SK-N-SH (cell line): ENCODE results near the gene RAB3D. TPM values are rescaled to one million over a fixed set of nuclear protein-coding genes. Genes with fewer than 3 reads are reported as not detected.

Experiments
- CTCF ChIA-PET: fragments of 300-600, 350-600 bp; formaldehyde crosslinking; extraction: SDS; loops from one replicate; lab custom pipeline; 2021; lab: Yijun Ruan, JAX
- POLR2A ChIA-PET: fragments of 350-600 bp; sonication (Branson Sonifier 250); formaldehyde crosslinking; extraction: SDS; loops from one replicate; lab custom pipeline; 2020; ENCODE audit warnings: antibody characterized with exemption, inconsistent platforms; lab: Yijun Ruan, JAX
- DNase-seq: peaks from one replicate; pipeline ENCODE4 v3.0.0; 2012
- H2AFZ ChIP-seq: fragments of 200-600 bp; sonication (generic); 2 replicates; pipeline ENCODE4 v1.8.1; 2016; ENCODE audit warnings: antibody characterized with exemption, mild to moderate bottlenecking, low read depth
- H3F3A ChIP-seq: fragments of 200-600 bp; sonication (generic); replicated peaks from 2 replicates; pipeline ENCODE3; 2016; ENCODE audit warnings: antibody characterized with exemption, mild to moderate bottlenecking; ENCODE audit not compliant: insufficient read depth
- H3K27ac ChIP-seq, 2 experiments: fragments of 200-500 bp in 1 of 2; fragments of 200-600 bp in 1 of 2; sonication (Bioruptor generic) in 1 of 2; sonication (generic), shearing (Covaris generic) in 1 of 2; 2 replicates each; pipeline versions ENCODE4 v1.5.1 to v1.6.1; 2014 to 2016; ENCODE audit warnings: low read depth in 2 of 2, inconsistent platforms in 1 of 2, low read length in 1 of 2, mild to moderate bottlenecking in 1 of 2, mixed read lengths in 1 of 2
- H3K27me3 ChIP-seq: fragments of 200-600 bp; sonication (generic), shearing (Covaris generic); 2 replicates; pipeline ENCODE4 v1.6.1; 2016; ENCODE audit warnings: mixed run types; ENCODE audit not compliant: insufficient read depth
- H3K36me3 ChIP-seq, 2 experiments: fragments of 200-500 bp in 1 of 2; fragments of 200-600 bp in 1 of 2; sonication (Bioruptor generic) in 1 of 2; sonication (generic) in 1 of 2; replicated peaks in 1 of 2; 2 replicates each; pipeline versions ENCODE3 to v1.5.1; 2014 to 2016; ENCODE audit warnings: low read length in 1 of 2, mild to moderate bottlenecking in 1 of 2; ENCODE audit not compliant: insufficient read depth in 2 of 2, control insufficient read depth in 1 of 2
- H3K4me1 ChIP-seq, 2 experiments: fragments of 200-500 bp in 1 of 2; fragments of 200-600 bp in 1 of 2; sonication (Bioruptor generic) in 1 of 2; sonication (generic), shearing (Covaris generic) in 1 of 2; 2 replicates each; pipeline versions ENCODE4 v1.5.1 to v1.6.1; 2014 to 2016; ENCODE audit warnings: low read depth in 1 of 2, low read length in 1 of 2, mixed run types in 1 of 2; ENCODE audit not compliant: insufficient read depth in 2 of 2, control insufficient read depth in 1 of 2
- H3K4me2 ChIP-seq: fragments of 200-600 bp; sonication (generic), shearing (Covaris generic); 2 replicates; pipeline ENCODE4 v1.6.1; 2017; ENCODE audit warnings: mixed run types
- H3K4me3 ChIP-seq, 2 experiments: fragments of 200-500 bp in 1 of 2; fragments of 200-600 bp in 1 of 2; sonication (Bioruptor generic) in 1 of 2; sonication (generic), shearing (Covaris generic) in 1 of 2; 2 replicates each; pipeline versions ENCODE4 v1.5.1 to v1.8.1; 2014 to 2016; ENCODE audit warnings: low read depth in 2 of 2, inconsistent platforms in 1 of 2, low read length in 1 of 2, mild to moderate bottlenecking in 1 of 2, mixed read lengths in 1 of 2, moderate library complexity in 1 of 2
- H3K79me2 ChIP-seq: fragments of 200-600 bp; sonication (generic); 2 replicates; pipeline ENCODE4 v1.8.1; 2017; ENCODE audit warnings: mild to moderate bottlenecking; ENCODE audit not compliant: insufficient read depth
- H3K9ac ChIP-seq: fragments of 200-600 bp; sonication (generic); 2 replicates; pipeline ENCODE4 v1.6.1; 2017; ENCODE audit warnings: mixed run types
- H3K9me2 ChIP-seq: fragments of 200-600 bp; sonication (generic); 2 replicates; pipeline ENCODE4 v1.6.1; 2017; ENCODE audit warnings: mixed run types
- H3K9me3 ChIP-seq: fragments of 200-600 bp; sonication (generic); 2 replicates; pipeline ENCODE4 v1.6.1; 2017; ENCODE audit warnings: mixed run types, mild to moderate bottlenecking, moderate library complexity
- H4K20me1 ChIP-seq: fragments of 200-600 bp; sonication (generic); 2 replicates; pipeline ENCODE4 v1.6.1; 2017; ENCODE audit warnings: mild to moderate bottlenecking, mixed run types; ENCODE audit not compliant: insufficient read depth
- CHD2 ChIP-seq: fragments of 150-350 bp; IDR thresholded peaks from 2 replicates; pipeline ENCODE4 v1.6.1; 2018; ENCODE audit warnings: low read length; ENCODE audit not compliant: partially characterized antibody
- CTCF ChIP-seq: fragments of 200-600 bp; sonication (generic); IDR thresholded peaks from 2 replicates; pipeline ENCODE4 v1.6.1; 2017; ENCODE audit warnings: antibody characterized with exemption, mild to moderate bottlenecking, moderate library complexity
- EZH2phosphoT487 ChIP-seq: fragments of 200-600 bp; sonication (generic); IDR thresholded peaks from 2 replicates; pipeline ENCODE4 v1.6.1; 2017; ENCODE audit warnings: low read depth, mixed run types, mild to moderate bottlenecking, antibody characterized with exemption, moderate library complexity, borderline replicate concordance
- GABPA ChIP-seq: IDR thresholded peaks from 2 replicates; pipeline ENCODE4 v1.4.0; 2012; ENCODE audit warnings: low read depth, mild to moderate bottlenecking
- IRF3 ChIP-seq: fragments of 150-350 bp; IDR thresholded peaks from 2 replicates; pipeline ENCODE4 v1.6.1; 2016; ENCODE audit warnings: mild to moderate bottlenecking, low read depth, low read length
- JUND ChIP-seq: IDR thresholded peaks from 2 replicates; pipeline ENCODE4 v1.4.0; 2012
- MXI1 ChIP-seq: IDR thresholded peaks from 2 replicates; pipeline ENCODE4 v1.6.1; 2012; ENCODE audit warnings: mild to moderate bottlenecking, low read depth, low read length, improper control_type of control experiment
- PBX3 ChIP-seq: IDR thresholded peaks from 2 replicates; pipeline ENCODE4; 2012
- POLR2AphosphoS5 ChIP-seq: IDR thresholded peaks from 2 replicates; pipeline ENCODE4 v1.6.1; 2012; ENCODE audit warnings: low read depth, low read length
- RCOR1 ChIP-seq: fragments of 150-350 bp; IDR thresholded peaks from 2 replicates; pipeline ENCODE4 v1.6.1; 2017; ENCODE audit warnings: antibody characterized with exemption, low read length
- RFX5 ChIP-seq: IDR thresholded peaks from 2 replicates; pipeline ENCODE4 v1.6.1; 2012; ENCODE audit warnings: mild to moderate bottlenecking, improper control_type of control experiment, low read length
- RXRA ChIP-seq: IDR thresholded peaks from 2 replicates; pipeline ENCODE4 v1.4.0; 2012; ENCODE audit warnings: low read depth, mild to moderate bottlenecking, borderline replicate concordance
- TAF1 ChIP-seq: IDR thresholded peaks from 2 replicates; pipeline ENCODE4 v1.6.1; 2012; ENCODE audit warnings: low read depth, mild to moderate bottlenecking, low read length, moderate library complexity, borderline replicate concordance
- TCF12 ChIP-seq: IDR thresholded peaks from 2 replicates; pipeline ENCODE4 v1.4.0; 2012
- USF1 ChIP-seq: IDR thresholded peaks from 2 replicates; pipeline ENCODE4 v1.4.0; 2012; ENCODE audit warnings: low read depth, borderline replicate concordance
- USF2 ChIP-seq: fragments of 150-350 bp; IDR thresholded peaks from 2 replicates; pipeline ENCODE4 v1.6.1; 2017; ENCODE audit warnings: antibody characterized with exemption, low read length, low read depth, borderline replicate concordance
- YY1 ChIP-seq: IDR thresholded peaks from 2 replicates; pipeline ENCODE4 v1.4.0; 2012; ENCODE audit warnings: low read depth, mild to moderate bottlenecking
- WGBS: methylation state at CpG from one replicate; pipeline ENCODE4 v1.1.6; 2017; ENCODE audit warnings: low lambda C conversion rate; 5-methylcytosine and 5-hydroxymethylcytosine counted together
- polyA plus RNA-seq, 3 experiments: library from polyadenylated mRNA; depleted of rRNA; stranded (reverse); fragments of >200 nt; gene quantifications; 2 replicates each; pipeline ENCODE4 v1.2.3, GENCODE V29; 2012

Gene RAB3D
- polyA plus RNA-seq, 1 of the 3 experiments (the other 2 are of a cell fraction) = 27.0 TPM

GRCh38 chr19:11365557-11366117, 26.2 kb upstream of the RAB3D start:
- Histone ChIP-seq H3K4me2 (no peak overlapping the region), H3K79me2 (no peaks in the 10 kb centered on the region), H3K4me1 (no peaks in the 10 kb centered on the region), H3F3A (peaks cover 3% of the 10 kb centered on the region), H3K4me3 (no peak overlapping the region), H3K27me3 (no peaks in the 10 kb centered on the region), H3K9me3 (no peaks in the 10 kb centered on the region), H2AFZ (no peak overlapping the region), H3K9me2 (no peaks in the 10 kb centered on the region), H3K9ac (no peak overlapping the region), H3K36me3 (peaks cover 0 to 12% of the 10 kb centered on the region in 2 experiments), H4K20me1 (no peaks in the 10 kb centered on the region), H3K27ac (no peak overlapping the region)
- 83% methylated on average over 3 of the region's 7 CpGs for WGBS
- CTCF ChIA-PET = interaction anchor here (0.9 to 1.8 kb wide), 2 partner anchors 17 to 117 kb away, joined by 3 to 4 read pairs; no protein-coding TSS in a partner anchor
- TF ChIP-seq TAF1 (no peak), MXI1 (no peak), JUND (no peak), PBX3 (no peak), CTCF (no peak), CHD2 (no peak), POLR2AphosphoS5 (no peak), EZH2phosphoT487 (no peak), USF1 (no peak), GABPA (no peak)
- POLR2A ChIA-PET = no interaction called here
- no peak for DNase-seq

GRCh38 chr19:11364935-11365334, 25.5 kb upstream of the RAB3D start:
- DNase-seq = no peak
- TF ChIP-seq RCOR1 = no peak
- no peak for TF ChIP-seq RXRA
- TF ChIP-seq TCF12 = no peak
- TF ChIP-seq USF2 = no peak
- no peak for TF ChIP-seq IRF3
- TF ChIP-seq YY1 = no peak
- TF ChIP-seq RFX5 = no peak
- no peak for TF ChIP-seq PBX3
- no peak for TF ChIP-seq CHD2
- Histone ChIP-seq H3K4me1 (no peaks in the 10 kb centered on the region), H3K79me2 (no peaks in the 10 kb centered on the region), H4K20me1 (no peaks in the 10 kb centered on the region), H3K4me2 (no peak overlapping the region), H3K4me3 (no peak overlapping the region), H3K27ac (no peak overlapping the region), H3K36me3 (peaks cover 0 to 12% of the 10 kb centered on the region in 2 experiments), H2AFZ (no peak overlapping the region), H3K9me3 (no peaks in the 10 kb centered on the region), H3K27me3 (no peaks in the 10 kb centered on the region), H3K9me2 (no peaks in the 10 kb centered on the region), H3K9ac (no peak overlapping the region), H3F3A (peaks cover 3% of the 10 kb centered on the region)
- CTCF ChIA-PET = interaction anchor here (1.8 kb wide), 1 partner anchor 18 kb away, joined by 4 read pairs; no protein-coding TSS in a partner anchor
- POLR2A ChIA-PET = no interaction called here
- 85% methylated on average over 4 of the region's 5 CpGs for whole genome bisulfite sequencing
